ENCODE measurements around the gene EPOP.
A peak's percentile ranks its signal among the peaks of the same experiment; 100 is the strongest.

EPOP gene

DNA sequence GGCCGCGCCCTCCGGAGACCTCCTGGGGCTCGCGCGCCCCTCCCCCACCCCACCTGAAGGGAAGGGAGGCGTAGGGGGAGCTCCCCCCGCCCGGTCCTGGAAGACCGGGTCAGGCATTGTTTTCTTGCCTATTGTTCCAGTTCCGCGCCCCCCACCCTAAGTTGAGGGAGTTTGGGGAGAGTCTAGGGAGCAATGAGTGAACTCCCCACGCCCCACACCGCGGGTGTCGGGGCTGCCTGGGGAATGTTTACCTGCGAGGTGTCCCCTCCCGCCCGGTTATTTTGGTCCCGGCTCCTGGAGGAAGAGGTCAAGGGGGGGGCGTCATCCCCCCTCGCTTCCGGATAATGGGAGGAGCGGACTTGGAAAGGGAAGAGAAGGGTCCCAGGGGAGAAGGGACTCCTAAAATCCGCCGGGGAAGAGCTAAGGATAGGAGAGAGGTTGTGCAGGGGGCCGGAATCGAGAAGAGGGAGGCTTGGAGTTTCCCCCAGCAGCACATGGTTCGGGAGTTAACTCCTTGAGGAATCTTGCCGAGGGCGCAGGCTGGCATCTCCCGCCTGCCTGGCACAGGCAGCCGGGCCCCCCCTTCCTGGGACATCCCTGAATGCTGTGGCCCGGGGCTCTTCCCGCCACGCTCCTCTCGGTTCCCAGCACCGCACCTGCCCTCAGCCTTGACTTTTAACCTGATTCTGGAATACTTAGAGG is 31.2 kb upstream of the EPOP start:
- peak; percentile 76 for DNase-seq (ENCODE audit: low spot score)

DNA sequence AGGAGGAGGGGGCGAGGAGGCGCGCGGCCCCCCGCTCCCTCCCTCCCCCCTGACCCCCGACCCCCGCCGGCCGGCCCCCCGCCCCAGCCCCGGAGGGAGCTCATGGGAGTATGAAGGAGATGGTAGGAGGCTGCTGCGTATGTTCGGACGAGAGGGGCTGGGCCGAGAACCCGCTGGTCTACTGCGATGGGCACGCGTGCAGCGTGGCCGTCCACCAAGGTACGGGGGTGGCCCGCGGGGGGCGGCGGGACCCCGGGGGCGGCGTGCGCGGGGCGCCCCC is 30.7 kb upstream of the EPOP start:
- peak; percentile 60 for DNase-seq (ENCODE audit: low spot score)

DNA sequence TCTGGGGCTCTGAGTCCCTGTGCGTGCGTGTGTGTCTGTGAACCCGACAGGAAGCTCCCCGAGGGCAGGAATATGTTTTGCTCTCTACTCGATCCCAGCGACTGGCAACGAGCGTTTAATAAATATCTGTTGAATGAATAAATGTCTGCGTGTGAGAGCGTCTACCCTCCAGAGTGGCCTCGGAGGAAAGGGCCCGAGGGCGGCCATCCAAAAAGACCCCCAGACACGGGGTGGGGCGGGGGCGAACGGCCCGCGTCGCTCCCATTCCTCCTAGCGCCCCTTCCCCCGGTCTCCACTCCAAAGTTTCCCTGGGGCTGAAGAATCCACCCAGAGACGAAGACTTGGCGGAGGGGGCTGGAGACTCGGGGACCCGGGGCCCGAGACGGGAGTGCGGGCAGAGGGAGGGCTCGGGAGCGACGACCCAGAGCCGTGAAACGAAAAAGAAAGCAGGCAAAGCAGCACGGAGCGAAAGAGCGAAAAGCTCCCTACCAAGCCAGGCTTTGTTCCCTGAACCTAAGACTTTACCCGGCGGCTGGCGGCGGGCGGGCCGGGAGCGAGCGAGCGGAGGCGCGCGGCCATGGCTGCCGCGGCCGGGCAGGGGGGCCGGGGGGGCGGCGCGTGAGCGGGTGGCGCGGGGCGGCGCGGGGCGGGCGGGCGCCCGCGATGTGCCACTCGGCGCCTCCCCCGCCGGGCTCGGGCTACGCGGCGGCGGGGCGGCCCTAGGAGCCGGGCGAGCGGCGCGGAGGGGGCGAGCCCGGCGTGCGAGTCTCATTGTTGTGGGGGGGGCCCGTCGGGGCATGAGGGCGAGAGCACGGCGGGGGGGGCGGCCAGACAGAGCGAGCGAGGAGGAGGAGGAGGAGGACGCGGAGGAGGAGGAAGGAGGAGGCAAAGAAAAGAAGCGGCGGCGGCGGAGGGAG is 30.1 kb upstream of the EPOP start, which contains the start of gene MLLT6:
Gene MLLT6 (plus strand): TSS at position 668 of the 917 bp plus-strand sequence. CDS start 360 bp downstream, outside the sequence.
- peak; percentile 90 for DNase-seq (ENCODE audit: low spot score)

DNA sequence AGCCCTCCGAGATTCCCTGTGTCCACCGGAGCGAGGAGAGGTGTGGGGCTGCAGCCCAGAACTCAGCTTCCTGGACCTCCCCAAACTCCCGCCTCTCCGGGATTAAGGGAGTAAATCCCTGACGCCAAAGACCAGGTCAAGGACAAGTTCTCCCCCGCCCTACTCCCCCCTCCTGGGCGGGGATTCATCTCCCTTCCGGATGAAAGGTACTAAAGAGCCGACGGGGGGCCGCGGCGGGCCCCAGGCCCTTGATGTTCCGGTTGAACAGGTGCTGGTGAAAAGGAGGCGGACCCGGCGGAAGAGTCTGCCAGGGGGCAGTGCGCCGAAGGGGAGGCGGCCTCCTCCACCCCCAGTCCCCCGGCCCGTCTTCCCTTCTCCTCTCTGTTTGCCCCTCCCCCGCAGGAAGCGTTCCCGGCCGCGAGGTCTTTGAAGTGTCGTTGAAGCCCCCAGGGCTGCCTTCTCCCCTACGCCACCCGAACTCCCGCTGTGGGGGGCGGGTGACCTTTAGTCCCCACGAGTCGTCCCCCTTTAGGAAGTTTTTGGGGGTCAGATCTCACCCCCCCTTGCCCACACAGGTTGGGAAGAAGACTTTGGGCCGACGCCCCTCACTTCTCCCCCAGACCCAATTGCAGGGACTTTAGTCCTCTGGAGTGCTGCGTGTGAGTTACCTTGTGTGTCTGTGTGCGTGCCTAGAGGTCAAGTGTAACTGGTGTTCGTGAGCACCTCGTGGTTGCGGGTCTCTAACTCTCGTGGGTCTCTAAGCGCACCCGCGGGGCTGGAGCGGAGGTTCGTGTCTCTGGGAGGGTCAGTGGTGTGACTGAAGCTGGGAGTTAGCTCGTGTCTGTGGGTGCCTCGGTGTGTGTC is 29.2 kb upstream of the EPOP start:
- peak; percentile 46 for DNase-seq (ENCODE audit: low spot score)

DNA sequence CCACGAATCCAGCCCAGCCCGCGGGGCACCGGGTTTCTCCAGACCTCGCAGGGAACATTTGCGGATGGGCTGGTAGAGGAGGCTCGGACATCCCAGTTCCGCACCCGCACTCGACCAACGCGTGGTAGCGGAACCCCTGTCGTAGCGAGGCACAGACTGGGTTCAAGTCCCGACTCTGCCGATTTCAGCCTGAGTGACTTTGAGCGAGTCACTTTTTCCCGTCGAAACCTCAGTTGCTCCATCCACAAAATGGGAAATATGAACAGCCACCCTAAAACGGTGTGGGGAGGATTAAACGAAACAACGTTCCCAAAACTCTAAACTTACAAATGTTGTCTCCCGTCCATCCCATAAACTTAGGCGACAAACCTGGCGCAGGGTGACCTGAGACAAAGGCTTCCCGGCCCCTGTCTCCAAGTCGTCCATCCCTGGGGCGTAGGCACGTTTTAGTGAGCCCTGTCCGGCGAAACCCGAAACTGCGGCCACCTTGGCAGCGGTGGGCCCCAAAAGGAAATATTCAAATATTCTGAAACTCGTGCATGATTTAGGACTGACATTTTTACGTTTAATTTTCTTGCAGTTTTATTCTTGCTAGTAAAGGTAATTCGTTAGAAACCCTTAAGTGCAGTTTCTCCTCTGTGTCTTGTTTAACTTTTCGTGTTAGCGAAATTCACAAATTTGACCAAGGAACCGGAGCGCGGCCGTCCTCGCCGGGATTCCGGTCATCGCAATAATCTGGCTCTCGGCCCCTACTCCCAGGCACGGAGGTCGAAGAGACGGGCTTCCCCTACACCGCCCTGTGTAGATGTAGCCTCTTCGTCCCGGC is 28.4 kb upstream of the EPOP start:
- peak; percentile 24 for DNase-seq (ENCODE audit: low spot score)

DNA sequence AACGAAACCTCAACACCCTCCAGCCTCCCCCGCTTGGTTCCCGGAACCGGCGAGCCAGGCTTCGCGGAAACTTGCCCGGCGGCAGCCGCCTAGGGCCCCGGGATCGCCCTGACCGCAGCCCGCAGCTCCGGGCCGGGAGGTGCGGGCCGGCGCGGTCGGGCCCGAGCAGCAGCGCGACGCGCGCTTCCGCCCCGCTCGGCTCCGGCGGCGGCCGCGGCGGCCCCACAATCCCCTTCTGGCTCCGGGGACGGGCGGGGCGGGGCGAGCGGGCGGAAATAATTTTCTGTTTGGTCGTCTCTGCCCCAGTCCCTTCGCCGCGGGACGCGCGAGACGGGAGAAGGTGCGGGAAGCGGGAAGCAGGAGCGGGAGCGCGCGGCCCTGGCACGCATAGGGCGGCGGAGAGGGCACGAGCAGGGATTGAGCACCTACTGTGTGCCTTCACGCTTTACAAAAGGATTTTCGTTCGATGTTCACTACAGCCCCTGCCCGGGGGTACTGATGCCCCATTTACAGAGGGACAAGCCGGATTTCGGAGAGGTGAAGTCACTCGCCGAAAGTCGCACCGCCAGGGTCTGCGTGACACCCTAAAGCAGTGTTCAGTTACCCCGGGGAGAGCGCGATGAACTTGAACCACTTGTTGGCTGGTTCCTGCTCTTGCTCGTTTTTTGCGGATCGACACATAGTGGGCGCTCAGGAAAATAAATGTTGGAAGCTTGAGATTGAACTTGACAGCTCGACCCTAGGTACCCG is 27.6 kb upstream of the EPOP start:
- peak; percentile 91 for DNase-seq (ENCODE audit: low spot score)

DNA sequence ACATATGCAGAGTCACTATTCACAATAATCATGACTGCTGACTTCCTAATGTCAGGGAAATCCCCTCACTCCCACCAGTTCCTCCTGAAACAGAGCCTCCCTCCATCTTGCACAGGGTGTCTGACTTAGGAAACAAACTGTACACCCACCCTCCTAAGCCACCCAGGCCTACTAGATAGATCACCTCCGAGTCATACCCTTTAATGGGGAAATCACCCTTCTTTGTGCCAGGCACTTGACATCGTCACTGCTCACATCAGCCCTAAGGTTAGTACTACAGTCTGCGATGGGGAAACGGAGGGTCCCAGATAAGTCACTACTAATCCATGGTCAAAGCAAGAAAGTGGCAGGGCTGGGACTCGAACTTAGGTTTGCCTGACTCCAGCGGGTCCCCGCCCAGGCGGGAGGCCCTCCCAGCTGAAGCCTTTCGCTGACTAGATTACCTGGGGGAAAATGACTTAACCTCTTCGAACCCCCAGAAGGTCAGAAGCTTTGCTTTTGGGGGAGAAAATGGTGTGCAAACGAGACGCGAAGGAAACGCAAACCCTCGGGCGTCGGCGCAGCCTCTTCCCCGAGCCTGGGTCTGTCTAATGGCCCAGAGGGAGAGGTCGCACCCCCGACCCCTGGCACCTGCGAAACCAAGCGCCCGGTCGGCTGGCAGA is 26.9 kb upstream of the EPOP start:
- no peak for DNase-seq (ENCODE audit: low spot score)

DNA sequence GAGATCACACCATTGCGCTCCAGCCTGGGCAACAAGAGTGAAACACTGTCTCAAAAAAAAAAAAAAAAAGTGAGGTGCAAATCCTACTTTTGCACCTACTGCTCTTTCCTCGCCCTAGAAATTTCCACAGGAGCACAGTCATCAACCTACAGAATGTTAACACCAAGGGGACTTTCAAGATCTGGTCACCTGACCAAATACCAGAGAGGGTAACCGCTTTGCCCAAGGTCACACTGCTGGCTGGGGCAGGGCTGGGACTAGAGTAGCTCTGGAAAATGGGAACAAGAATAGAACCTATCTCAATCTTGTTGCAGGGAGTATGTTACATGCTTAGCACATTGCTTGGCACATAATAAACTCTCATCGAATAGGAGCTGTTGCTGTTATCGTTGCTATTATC is 24.0 kb upstream of the EPOP start:
- no peak for DNase-seq (ENCODE audit: low spot score)

DNA sequence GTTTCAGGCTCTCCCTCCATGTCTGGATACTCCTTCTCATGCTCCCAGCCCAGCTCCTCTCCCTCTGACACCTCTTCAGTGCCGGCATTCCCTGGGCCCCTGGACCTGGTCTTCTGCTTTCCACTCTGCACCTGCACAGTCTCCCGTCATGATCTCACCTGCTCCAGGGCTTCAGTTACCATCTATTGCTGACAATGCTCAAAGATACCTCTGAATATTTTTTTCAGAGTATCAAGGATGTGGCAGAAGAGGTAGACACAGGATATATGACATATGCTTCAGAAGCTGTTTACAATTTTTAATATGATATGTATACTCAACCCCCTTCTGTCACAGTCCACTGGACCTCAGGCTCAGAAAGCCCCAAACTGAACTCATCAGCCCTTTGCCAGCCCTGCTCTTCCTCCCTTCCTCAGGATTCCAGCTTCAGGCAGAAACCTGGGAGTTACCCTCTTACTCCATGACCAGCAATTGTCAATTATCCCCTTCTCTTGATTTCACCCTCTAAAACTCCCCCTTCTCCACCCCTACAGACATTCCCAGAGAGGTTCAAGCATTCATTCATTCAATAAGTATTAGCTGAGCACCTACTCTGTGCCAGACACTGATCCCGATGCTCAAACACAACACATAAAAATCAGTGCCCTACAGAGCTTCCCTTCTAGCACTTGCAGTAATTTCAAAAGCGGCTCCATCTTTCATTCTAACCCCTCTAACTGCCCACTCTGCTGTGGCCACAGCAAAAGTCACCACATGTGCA is 22.5 kb upstream of the EPOP start:
- DNase-seq (ENCODE audit: low spot score), result no peak

DNA sequence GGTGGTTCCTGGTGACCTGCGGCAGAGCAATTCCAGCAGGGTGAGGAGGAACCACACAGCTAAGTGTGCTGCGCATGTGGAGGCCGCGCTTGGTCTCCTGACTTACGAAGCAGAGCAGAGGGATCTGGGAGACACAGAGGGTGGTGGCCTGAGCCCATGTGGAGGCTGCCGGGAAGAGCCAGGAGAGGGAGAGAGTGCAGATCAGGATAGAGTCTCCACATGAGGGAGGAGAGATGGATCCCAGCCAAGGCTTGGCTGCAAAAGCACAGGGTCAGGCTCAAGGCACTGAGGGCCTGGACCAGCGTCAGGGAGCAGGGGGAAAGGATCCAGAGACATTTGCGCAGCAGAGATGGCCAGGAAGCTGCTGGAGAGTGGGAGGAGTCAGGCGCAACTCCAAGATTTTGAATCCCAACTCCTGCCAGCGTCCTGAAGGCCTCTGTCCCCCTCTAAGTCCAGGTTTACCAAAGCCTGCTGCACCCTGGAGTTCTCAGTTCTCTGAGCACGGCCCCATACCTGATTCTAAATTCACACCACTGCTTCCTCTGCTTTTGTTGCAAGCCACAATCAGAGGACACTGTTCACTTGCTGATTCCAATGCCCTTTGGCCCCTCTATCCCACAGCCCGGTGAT is 19.1 kb upstream of the EPOP start:
- DNase-seq (ENCODE audit: low spot score), result peak; percentile 46

DNA sequence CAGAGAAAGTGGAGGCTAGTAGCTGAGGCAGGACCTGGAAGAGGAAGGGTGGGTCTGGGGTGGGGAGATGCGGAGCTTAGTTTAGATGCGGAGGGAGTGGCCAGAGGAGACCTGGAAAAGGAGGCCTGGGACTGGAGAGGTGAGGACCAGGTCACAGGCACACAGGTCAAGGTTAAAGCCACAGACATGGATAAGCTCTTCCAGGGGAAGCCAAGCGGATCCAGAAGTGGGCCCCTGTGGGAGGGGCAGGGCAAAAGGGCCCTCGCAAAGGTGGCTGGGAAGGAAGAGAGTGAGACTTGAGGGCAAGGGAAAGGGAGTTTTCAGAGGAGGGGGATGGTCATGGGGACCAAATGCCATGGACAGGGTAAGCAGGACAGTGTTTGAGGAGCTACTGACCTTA is 16.4 kb upstream of the EPOP start:
- DNase-seq (ENCODE audit: low spot score), result no peak

DNA sequence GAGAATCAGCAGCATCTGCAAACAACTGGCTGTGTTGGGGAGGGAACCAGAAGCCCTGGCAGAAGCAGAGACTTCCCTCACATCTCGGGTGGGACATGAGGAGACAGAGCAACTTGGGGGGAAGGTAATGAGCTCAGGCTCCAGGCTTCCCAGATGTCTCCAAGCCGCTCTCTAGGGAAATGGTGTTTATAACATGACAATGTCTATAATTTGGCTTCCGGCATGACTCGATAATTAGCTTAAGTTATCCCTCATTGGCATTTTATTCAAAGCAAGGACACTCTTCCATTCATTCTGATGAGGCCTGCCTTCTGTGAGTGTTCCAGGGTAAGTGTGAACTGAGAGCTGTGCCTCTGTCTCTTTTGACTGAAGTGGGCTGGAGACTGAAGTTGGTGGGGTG is 15.6 kb upstream of the EPOP start:
- DNase-seq (ENCODE audit: low spot score), result no peak

DNA sequence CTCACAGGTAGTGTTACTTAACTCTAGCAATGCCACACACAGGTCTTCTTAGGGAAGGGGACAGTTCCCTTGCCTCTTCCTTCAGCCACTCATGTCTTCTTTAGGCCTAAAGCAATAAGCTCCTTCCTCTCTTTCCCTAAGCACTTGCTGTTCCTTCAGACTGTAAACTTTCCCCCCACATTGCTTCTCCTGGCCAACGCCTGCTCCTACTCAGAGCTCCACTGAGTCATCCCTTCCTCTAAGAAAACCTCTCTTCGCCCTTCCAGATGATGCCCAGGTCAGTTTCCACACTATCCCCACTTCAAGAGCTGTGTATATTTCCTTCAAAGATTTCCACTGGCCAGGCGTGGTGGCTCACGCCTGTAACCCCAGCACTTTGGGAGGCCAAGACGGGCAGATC is 12.5 kb upstream of the EPOP start:
- no peak for DNase-seq (ENCODE audit: low spot score)

DNA sequence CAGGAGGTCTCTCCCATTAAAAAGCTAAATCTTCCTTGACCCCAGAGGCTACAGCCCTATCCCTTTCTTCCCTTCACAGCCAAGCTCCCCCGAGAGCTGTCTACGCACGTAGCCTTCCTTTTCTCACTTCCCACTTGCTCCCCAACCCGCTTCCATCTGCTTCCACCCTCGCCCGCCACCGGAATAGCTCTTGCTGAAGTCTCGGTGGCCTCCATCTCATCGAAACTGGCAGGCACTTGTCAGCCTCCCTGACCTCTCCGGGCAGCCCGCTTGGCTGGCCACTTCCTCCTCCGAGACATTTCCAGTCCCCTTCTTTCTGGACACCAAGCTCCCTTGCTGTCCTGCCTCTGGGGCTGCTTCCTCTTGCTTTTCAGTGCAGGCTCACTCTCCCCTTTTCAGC is 10.7 kb upstream of the EPOP start:
- DNase-seq (ENCODE audit: low spot score), result no peak

DNA sequence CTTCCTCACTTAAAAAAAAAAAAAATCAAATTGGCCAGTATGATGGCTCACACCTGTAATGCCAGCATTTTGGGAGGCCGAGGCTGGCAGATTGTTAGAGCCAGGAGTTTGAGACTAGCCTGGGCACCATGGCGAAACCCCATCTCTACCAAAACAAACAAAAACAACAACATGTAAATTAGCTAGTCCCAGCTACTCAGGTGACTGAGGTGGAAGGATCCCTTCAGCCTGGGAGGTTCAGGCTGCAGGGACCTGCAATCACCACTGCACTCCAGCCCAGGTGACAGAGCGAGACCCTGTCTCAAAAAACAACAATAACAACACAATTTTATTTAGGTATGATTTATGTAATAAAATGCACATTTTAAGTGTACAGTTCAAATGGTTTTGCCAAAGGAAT is 6.3 kb upstream of the EPOP start:
- no peak for DNase-seq (ENCODE audit: low spot score)

DNA sequence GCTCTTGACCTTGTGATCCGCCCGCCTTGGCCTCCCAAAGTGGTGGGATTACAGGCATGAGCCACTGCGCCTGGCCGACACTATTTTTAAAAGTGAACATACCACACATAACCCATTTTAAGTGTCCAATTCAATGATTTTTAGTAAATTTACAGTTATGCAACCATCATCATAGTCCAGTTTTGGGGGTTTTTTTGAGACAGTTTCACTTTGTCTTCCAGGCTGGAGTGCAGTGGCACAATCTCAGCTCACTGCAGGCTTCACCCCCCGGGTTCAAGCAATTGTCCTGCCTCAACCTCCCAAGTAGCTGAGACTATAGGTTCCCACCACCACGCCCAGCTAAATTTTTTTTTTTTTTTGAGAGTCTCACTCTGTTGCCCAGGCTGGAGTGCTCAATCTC is 3.1 kb upstream of the EPOP start:
- no peak for DNase-seq (ENCODE audit: low spot score)

DNA sequence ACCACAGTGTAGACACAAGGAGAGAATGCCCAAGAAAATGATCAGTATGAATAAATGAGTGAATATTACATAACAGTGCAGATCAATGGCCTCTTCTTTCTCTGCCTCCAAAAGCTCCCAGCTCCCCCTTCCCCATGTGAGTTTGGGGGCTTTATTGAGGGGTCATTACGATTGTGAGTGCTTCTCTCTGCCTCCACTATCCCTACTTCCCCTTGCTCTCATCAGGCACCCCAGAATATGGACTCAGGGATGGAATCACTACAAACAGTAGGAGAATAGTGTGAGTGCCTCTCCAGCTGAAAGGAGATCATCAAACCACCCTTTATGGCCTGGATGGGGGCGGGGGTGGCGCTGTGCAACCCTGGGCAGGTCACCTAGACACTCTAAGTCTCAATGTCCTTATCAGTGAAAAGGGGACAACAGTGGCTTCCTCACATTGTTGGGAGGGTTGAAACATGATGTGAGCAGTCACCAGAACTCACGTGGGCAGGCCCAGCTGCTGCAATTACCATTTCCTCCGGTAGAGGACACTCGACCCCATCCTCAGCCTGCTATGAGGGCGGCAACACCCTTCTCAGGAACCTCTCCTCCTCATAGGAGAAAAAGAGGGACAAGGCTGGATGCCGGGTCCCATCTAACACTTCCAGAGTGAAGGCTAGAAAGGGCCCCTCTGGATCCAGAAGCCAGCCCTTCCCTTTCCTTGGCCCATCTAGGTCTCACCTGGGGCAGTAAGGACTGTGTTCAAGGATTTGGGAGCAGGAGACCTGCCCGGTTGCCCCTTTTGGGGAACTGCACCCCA is 2.1 kb upstream of the EPOP start:
- peak; percentile 91 for DNase-seq (ENCODE audit: low spot score)

DNA sequence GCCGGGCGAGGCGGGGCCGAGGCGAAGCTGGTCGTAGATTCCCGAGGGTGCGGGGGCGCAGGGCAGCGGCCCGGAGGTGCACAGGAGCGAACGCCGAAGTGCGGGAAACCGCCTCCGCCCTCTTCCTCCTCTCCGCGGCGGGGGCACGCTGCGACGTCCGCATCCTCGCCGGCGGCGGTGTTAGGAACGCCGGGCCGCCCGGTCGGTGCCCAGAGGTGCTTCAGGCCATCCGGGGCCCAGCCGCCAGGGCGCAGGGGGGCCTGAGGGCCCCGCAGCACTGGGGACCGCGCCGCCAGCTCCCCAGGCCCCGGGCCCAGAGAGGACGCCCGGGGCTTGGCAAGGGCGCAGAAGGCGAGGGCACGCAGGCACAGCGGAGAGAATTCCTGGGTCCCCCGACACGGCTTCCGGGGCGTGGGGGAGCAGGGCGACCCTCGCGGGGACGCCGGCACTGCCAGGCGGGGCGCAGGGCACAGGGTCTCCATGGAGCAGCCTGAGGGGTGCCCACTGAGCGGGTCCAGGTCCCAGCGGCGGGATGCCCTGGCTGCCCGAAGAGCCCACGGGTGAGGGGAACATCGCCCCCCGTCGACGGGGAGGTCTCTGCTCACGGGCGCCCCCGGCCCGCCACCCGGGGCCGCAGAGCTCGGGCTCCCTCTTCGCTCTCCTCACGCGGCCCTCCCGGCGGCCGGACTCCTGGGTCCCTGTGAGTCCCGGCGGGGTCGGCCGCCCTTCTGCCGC is 576 bp downstream of the EPOP start:
- no peak for DNase-seq (ENCODE audit: low spot score)
